GM12872 (cell line): ENCODE results near the gene RAB7A.
A peak's percentile ranks its signal among the peaks of the same experiment; 100 is the strongest.

Experiments
- CTCF ChIP-seq: IDR thresholded peaks from 3 replicates; pipeline ENCODE4 v1.5.1; 2011; ENCODE audit warnings: low read depth, mild to moderate bottlenecking, low read length, moderate library complexity; ENCODE audit not compliant: insufficient read depth

The RAB7A gene

GRCh38 chr3:128726023-128727016, at the start of gene RAB7A:
RAB7A (plus strand) TSS chr3:128726183; CDS start chr3:128795368, 69,185 bp downstream.
- TF ChIP-seq CTCF, result no peak

GRCh38 chr3:128679338-128679737, 46.6 kb upstream of the RAB7A start:
- no peak for TF ChIP-seq CTCF

- TF ChIP-seq CTCF, result peak; percentile 99
Measured at GRCh38 chr3:128680603-128681368, 45.2 kb upstream of the RAB7A start.

- TF ChIP-seq CTCF, result no peak
Measured at GRCh38 chr3:128681369-128681829, 44.6 kb upstream of the RAB7A start.

- TF ChIP-seq CTCF, result no peak
Measured at GRCh38 chr3:128683957-128684356, 42.0 kb upstream of the RAB7A start.

- no peak for TF ChIP-seq CTCF
Measured at GRCh38 chr3:128684986-128685726, 40.8 kb upstream of the RAB7A start.
